ENCODE measurements around the gene PJVK.

PJVK gene

DNA sequence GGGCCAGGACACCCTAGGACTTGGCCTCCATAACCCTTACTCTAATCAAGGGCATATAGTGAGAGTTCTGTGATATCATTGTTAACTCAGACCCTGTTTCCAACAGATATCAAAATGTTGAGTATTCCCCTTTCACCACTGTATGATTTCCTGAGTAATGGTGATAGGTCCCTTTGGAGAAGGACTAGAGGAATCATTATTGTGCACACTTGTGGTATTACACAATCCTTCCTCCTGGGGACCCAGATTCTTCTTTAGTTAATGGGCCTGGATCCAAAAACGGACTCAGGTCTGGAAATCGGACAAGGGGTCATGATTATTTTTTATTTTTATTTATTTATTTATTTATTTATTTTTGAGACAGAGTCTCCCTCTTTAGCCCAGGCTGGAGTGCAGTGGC lies 23.7 kb upstream of the PJVK start:
- TF ChIP-seq, protein P1, sequence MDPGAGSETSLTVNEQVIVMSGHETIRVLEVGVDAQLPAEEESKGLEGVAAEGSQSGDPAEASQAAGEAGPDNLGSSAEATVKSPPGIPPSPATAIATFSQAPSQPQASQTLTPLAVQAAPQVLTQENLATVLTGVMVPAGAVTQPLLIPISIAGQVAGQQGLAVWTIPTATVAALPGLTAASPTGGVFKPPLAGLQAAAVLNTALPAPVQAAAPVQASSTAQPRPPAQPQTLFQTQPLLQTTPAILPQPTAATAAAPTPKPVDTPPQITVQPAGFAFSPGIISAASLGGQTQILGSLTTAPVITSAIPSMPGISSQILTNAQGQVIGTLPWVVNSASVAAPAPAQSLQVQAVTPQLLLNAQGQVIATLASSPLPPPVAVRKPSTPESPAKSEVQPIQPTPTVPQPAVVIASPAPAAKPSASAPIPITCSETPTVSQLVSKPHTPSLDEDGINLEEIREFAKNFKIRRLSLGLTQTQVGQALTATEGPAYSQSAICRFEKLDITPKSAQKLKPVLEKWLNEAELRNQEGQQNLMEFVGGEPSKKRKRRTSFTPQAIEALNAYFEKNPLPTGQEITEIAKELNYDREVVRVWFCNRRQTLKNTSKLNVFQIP (CRISPR knock-in tag; IDR thresholded peaks at IDR 0.05; ENCODE audit: borderline replicate concordance, low read depth), result no peak
- TF ChIP-seq CSDC2 (CRISPR knock-in tag; IDR thresholded peaks at IDR 0.05) (no peak), RARB (CRISPR knock-in tag; IDR thresholded peaks at IDR 0.05) (no peak), TCF4 (CRISPR knock-in tag; IDR thresholded peaks at IDR 0.05; ENCODE audit: borderline replicate concordance) (no peak), ZFP3 (CRISPR knock-in tag; IDR thresholded peaks at IDR 0.05) (no peak), ZC3H10 (CRISPR knock-in tag; IDR thresholded peaks at IDR 0.05) (no peak), GLIS3 (CRISPR knock-in tag; IDR thresholded peaks at IDR 0.05) (no peak), ESRRG (CRISPR knock-in tag; IDR thresholded peaks at IDR 0.05) (no peak)
- ATAC-seq, result no peak

DNA sequence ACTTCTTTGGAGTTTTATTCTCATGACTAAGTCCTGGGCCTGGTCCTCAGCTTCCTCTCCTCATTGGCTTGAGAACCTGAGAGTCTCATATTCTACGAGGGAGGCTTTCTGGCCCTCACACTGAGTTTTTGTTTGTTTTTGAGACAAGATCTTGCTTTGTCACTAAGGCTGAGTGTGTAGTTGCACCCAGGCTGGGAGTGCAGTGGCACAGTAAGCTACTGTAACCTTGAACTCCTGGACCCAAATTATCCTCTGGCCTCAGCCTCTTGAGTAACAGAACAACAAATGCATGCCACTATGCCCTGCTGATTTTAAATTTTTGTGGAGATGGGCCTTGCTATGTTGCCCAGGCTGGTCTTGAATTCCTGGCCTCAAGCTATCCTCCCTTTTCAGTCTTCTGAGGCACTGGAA lies 22.8 kb upstream of the PJVK start:
- ATAC-seq, result no peak
- TF ChIP-seq, protein P1 (CRISPR knock-in tag; IDR thresholded peaks at IDR 0.05; ENCODE audit: borderline replicate concordance, low read depth), result no peak
- TF ChIP-seq TOX (CRISPR knock-in tag; IDR thresholded peaks at IDR 0.05; ENCODE audit: borderline replicate concordance) (no peak), ZNF8 (CRISPR knock-in tag; IDR thresholded peaks at IDR 0.05) (no peak), ESRRG (CRISPR knock-in tag; IDR thresholded peaks at IDR 0.05) (no peak), CSDC2 (CRISPR knock-in tag; IDR thresholded peaks at IDR 0.05) (no peak), ISL1 (CRISPR knock-in tag; IDR thresholded peaks at IDR 0.05) (no peak), ZFP3 (CRISPR knock-in tag; IDR thresholded peaks at IDR 0.05) (no peak), SNAI2 (CRISPR knock-in tag; IDR thresholded peaks at IDR 0.05) (no peak), ARNTL (CRISPR knock-in tag; IDR thresholded peaks at IDR 0.05; ENCODE audit: borderline replicate concordance, low read depth) (no peak), OSR1 (CRISPR knock-in tag; IDR thresholded peaks at IDR 0.05) (no peak), GLIS3 (CRISPR knock-in tag; IDR thresholded peaks at IDR 0.05) (no peak), RARB (CRISPR knock-in tag; IDR thresholded peaks at IDR 0.05) (no peak), TCF4 (CRISPR knock-in tag; IDR thresholded peaks at IDR 0.05; ENCODE audit: borderline replicate concordance) (no peak), ZNF70 (CRISPR knock-in tag; IDR thresholded peaks at IDR 0.05) (no peak), PPARA (CRISPR knock-in tag; IDR thresholded peaks at IDR 0.05; ENCODE audit: borderline replicate concordance) (no peak)
- TF ChIP-seq, protein P2, sequence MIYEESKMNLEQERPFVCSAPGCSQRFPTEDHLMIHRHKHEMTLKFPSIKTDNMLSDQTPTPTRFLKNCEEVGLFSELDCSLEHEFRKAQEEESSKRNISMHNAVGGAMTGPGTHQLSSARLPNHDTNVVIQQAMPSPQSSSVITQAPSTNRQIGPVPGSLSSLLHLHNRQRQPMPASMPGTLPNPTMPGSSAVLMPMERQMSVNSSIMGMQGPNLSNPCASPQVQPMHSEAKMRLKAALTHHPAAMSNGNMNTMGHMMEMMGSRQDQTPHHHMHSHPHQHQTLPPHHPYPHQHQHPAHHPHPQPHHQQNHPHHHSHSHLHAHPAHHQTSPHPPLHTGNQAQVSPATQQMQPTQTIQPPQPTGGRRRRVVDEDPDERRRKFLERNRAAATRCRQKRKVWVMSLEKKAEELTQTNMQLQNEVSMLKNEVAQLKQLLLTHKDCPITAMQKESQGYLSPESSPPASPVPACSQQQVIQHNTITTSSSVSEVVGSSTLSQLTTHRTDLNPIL (CRISPR knock-in tag; IDR thresholded peaks at IDR 0.05; ENCODE audit: low read depth), result no peak
- TF ChIP-seq, protein P3, sequence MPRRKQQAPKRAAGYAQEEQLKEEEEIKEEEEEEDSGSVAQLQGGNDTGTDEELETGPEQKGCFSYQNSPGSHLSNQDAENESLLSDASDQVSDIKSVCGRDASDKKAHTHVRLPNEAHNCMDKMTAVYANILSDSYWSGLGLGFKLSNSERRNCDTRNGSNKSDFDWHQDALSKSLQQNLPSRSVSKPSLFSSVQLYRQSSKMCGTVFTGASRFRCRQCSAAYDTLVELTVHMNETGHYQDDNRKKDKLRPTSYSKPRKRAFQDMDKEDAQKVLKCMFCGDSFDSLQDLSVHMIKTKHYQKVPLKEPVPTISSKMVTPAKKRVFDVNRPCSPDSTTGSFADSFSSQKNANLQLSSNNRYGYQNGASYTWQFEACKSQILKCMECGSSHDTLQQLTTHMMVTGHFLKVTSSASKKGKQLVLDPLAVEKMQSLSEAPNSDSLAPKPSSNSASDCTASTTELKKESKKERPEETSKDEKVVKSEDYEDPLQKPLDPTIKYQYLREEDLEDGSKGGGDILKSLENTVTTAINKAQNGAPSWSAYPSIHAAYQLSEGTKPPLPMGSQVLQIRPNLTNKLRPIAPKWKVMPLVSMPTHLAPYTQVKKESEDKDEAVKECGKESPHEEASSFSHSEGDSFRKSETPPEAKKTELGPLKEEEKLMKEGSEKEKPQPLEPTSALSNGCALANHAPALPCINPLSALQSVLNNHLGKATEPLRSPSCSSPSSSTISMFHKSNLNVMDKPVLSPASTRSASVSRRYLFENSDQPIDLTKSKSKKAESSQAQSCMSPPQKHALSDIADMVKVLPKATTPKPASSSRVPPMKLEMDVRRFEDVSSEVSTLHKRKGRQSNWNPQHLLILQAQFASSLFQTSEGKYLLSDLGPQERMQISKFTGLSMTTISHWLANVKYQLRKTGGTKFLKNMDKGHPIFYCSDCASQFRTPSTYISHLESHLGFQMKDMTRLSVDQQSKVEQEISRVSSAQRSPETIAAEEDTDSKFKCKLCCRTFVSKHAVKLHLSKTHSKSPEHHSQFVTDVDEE (CRISPR knock-in tag; IDR thresholded peaks at IDR 0.05), result no peak
- TF ChIP-seq, protein P4, sequence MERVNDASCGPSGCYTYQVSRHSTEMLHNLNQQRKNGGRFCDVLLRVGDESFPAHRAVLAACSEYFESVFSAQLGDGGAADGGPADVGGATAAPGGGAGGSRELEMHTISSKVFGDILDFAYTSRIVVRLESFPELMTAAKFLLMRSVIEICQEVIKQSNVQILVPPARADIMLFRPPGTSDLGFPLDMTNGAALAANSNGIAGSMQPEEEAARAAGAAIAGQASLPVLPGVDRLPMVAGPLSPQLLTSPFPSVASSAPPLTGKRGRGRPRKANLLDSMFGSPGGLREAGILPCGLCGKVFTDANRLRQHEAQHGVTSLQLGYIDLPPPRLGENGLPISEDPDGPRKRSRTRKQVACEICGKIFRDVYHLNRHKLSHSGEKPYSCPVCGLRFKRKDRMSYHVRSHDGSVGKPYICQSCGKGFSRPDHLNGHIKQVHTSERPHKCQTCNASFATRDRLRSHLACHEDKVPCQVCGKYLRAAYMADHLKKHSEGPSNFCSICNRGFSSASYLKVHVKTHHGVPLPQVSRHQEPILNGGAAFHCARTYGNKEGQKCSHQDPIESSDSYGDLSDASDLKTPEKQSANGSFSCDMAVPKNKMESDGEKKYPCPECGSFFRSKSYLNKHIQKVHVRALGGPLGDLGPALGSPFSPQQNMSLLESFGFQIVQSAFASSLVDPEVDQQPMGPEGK (CRISPR knock-in tag; IDR thresholded peaks at IDR 0.05; ENCODE audit: borderline replicate concordance), result no peak

DNA sequence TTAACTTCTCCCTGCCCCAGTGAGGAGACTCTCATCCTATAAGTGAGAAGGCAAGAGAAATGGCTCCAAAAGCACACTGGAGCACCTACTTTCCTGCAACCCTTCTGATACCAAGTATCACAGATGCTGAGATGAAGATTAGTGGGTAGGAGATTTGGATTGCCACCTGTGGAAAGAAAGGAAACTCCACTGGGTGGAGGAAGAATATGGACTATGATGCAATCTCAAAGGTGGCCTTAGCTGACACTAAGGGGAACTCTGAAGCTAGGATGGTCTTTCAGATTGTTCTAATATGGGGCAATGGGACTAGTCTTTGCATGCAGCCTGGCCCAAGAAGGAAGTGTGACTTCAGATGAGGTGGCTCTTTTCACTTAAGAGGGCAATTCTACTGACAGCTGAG lies 21.8 kb upstream of the PJVK start:
- TF ChIP-seq ZNF565 (CRISPR knock-in tag; conservative IDR thresholded peaks at IDR 0.05; ENCODE audit: low read depth) (no peak), ZFP30 (CRISPR knock-in tag; IDR thresholded peaks at IDR 0.05) (no peak), TOX (CRISPR knock-in tag; IDR thresholded peaks at IDR 0.05; ENCODE audit: borderline replicate concordance) (no peak), ISL1 (CRISPR knock-in tag; IDR thresholded peaks at IDR 0.05) (no peak), ZNF70 (CRISPR knock-in tag; IDR thresholded peaks at IDR 0.05) (no peak), ZNF8 (CRISPR knock-in tag; IDR thresholded peaks at IDR 0.05) (no peak), BACH2 (CRISPR knock-in tag; IDR thresholded peaks at IDR 0.05; ENCODE audit: borderline replicate concordance) (no peak), RARB (CRISPR knock-in tag; IDR thresholded peaks at IDR 0.05) (no peak), ZFP3 (CRISPR knock-in tag; IDR thresholded peaks at IDR 0.05) (no peak), PPARA (CRISPR knock-in tag; IDR thresholded peaks at IDR 0.05; ENCODE audit: borderline replicate concordance) (no peak)
- TF ChIP-seq, protein P5, sequence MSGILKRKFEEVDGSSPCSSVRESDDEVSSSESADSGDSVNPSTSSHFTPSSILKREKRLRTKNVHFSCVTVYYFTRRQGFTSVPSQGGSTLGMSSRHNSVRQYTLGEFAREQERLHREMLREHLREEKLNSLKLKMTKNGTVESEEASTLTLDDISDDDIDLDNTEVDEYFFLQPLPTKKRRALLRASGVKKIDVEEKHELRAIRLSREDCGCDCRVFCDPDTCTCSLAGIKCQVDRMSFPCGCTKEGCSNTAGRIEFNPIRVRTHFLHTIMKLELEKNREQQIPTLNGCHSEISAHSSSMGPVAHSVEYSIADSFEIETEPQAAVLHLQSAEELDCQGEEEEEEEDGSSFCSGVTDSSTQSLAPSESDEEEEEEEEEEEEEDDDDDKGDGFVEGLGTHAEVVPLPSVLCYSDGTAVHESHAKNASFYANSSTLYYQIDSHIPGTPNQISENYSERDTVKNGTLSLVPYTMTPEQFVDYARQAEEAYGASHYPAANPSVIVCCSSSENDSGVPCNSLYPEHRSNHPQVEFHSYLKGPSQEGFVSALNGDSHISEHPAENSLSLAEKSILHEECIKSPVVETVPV (CRISPR knock-in tag; IDR thresholded peaks at IDR 0.05), result no peak
- no peak for ATAC-seq
